Activated CD8-positive, alpha-beta memory T cell treated with anti-CD3 and anti-CD28 coated beads, Interleukin-2, amount 50 U/mL, for 4 hours (primary cell): ENCODE measurements around the gene DMBX1.

Experiments
- DNase-seq: peaks from one replicate; pipeline ENCODE4 v3.0.0-alpha.2; 2020

DMBX1 gene

GRCh38 chr1:46508757-46509156 is 19.1 kb downstream of the DMBX1 start:
- DNase-seq, result no peak

DNA sequence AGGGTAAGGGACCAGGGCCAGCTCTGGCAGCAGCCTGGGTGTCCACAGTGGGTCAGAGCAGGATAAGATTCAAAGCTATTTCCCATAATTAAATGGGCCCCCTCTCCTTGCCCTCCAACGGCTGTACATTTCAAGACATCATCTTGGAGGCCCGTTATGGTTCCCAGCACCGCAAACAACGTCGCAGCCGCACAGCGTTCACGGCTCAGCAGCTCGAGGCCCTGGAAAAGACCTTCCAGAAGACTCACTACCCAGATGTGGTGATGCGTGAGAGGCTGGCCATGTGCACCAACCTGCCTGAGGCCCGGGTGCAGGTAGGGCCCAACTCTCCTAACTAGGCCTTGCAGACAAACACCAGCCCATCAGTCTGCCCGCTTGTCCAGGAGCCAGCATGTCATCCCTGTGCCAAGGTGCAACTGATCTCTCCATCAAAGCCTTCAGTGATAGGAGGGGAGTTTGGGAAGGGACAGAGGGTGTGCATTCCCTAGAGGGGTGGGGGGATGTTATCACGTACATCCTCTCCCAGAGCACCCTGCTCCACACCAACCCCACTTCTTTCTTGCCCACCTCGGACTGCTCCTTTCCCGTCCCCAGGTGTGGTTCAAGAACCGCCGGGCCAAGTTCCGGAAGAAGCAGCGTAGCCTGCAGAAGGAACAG is 20.8 kb downstream of the DMBX1 start:
- DNase-seq, result no peak

DNA sequence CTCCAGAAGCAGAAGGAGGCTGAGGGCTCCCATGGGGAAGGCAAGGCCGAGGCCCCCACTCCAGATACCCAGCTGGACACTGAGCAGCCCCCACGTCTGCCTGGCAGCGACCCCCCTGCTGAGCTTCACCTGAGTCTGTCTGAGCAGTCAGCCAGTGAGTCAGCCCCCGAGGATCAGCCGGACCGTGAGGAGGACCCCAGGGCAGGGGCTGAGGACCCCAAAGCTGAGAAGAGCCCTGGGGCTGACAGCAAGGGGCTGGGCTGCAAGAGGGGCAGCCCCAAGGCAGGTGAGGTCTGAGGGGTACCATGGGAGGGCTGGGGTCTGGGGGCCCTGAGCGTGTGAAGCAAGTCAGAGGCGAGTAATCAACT is 21.3 kb downstream of the DMBX1 start:
- DNase-seq, result no peak

DNA sequence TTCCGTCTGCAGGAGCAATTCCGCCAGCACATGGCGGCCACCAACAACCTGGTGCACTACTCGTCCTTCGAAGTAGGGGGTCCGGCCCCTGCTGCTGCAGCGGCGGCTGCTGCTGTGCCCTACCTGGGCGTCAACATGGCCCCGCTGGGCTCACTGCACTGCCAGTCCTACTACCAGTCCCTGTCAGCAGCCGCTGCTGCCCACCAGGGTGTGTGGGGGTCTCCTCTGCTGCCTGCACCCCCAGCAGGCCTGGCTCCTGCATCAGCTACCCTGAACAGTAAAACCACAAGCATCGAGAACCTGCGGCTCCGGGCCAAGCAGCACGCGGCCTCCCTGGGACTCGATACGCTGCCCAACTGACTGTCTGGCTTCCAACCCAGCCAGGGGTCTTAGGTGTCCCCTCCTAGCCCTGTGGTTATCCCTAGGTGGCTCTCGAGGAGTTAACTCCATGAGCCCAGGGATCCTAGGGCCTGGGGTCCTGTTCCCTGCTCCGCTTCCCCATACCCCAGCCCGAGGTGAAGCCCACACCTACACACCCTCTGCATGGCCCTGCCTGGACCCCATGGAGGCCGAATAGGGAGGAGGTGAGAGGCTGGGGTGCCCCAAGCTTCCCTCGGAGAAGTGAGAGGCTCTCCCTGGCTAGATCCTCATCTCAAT is 22.6 kb downstream of the DMBX1 start:
- no peak for DNase-seq

GRCh38 chr1:46512792-46513190 is 23.2 kb downstream of the DMBX1 start:
- DNase-seq, result no peak

- no peak for DNase-seq
Observed at GRCh38 chr1:46513536-46513935, 23.9 kb downstream of the DMBX1 start.

DNA sequence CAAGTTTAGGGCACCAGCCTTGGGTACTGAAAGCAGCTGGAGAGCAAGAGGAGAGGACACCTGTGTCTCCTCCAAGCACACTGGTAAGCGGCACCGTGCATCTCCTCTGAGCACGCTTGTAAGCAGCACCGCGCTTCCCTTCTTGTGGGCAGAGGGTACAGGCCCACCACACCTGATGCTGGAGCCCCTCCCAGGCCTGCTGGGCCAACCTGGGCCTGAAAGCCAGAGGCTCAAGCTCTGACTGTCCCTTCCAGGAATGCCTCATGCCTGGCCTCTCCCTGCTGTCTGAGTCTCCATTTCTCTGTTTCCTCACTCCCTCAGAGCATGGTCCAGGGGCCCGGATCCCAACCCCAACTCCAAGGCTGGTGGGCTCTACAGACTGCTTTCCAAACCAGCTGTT is 25.9 kb downstream of the DMBX1 start:
- DNase-seq, result no peak

DNA sequence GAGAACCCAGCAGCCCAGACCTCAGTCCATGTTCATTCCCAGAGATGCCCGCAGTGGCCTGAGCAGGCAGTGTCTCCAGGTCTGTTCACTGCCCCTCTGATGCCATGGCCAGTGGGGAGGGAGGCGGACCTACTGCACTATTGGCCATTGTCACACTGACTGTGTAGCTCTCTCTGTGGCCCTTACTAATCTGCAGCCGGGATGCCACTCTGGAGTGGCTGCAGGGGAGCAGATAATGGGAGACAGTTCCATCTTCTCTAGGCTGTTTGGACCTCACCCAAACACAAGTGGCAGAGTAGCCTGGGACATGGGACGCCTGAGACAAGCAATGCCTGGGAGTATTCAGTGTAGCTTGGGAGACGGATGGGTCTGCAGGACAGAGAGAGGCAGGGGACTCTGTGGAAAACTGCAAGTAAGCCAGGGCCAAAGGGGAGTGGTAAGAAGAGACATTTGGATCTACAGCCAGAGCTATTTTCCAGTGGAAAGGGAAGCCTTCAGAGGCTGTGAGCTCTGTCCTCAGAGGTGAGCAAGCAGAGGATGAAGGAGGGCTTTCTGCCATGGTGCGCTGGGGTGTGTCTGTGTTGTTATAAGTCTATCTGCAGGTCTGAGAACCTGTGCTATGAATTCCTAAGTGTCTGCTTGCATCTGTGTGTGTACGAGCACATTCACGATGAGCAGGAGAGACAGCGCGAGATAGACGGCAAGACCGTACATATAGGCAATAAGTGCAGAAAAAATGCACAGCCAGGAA is 26.7 kb downstream of the DMBX1 start:
- no peak for DNase-seq

DNA sequence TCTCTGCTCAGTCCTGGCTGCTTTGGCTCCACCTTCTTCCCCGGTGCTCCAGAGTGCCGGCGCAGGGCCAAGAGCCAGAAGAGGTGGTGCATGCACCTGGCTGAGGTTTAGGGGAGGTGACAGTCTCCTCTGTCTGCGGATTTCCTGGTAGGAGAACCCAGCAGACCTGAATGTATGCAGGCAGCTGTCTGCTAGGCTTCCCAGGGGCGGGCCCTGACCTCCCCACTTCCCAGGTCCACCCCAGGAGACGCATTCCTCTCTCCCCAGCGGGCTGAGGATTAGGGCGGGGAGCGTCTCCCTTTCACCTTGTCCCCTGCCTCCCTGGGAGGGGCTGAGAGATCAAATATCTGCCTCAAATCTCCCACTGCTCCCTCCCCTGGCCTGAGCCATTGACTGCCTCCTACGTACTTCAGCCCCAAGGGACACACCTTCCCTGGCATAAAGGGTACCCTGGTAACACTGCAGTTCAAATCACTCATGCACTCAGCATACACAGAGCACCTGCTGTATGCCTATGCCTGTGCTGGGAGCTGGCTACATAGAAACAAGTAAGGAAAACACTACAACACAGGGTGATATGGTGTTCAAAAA is 27.5 kb downstream of the DMBX1 start:
- DNase-seq, result no peak

DNA sequence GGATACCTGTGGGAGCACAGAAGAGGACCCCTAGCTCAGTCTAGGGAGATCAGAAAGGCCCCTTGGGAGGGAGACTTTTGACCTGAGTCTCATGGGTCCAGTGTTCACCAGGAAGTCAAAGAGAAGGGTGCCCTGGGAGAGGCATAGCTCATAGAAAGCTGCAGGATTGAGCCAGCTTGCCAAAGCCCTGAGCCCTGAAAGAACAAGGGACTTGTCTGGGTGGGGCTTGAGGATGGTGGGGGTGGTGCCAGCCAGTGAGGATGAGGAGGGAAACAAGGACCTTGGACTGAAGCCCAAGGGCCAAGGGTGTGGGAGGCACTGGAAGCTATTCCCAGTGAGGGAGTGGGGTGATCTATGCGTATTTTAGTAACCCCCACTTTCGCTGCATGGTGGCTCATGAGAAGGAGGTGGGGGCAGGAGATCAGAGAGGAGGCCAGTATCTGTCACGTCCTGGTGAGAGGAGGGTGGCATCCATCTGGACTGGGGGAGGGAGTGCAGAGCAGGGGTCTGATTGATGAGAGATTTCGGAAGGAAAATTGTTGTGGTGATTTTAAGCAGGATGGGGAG is 28.4 kb downstream of the DMBX1 start:
- no peak for DNase-seq

GRCh38 chr1:46519209-46519608 is 29.6 kb downstream of the DMBX1 start:
- DNase-seq, result no peak

GRCh38 chr1:46520063-46520911 is 30.7 kb downstream of the DMBX1 start:
- no peak for DNase-seq

- no peak for DNase-seq
Observed at GRCh38 chr1:46521414-46521813, 31.8 kb downstream of the DMBX1 start.

GRCh38 chr1:46522184-46522968 is 32.7 kb downstream of the DMBX1 start:
- no peak for DNase-seq

- no peak for DNase-seq
Observed at GRCh38 chr1:46522969-46523320, 33.3 kb downstream of the DMBX1 start.

DNA sequence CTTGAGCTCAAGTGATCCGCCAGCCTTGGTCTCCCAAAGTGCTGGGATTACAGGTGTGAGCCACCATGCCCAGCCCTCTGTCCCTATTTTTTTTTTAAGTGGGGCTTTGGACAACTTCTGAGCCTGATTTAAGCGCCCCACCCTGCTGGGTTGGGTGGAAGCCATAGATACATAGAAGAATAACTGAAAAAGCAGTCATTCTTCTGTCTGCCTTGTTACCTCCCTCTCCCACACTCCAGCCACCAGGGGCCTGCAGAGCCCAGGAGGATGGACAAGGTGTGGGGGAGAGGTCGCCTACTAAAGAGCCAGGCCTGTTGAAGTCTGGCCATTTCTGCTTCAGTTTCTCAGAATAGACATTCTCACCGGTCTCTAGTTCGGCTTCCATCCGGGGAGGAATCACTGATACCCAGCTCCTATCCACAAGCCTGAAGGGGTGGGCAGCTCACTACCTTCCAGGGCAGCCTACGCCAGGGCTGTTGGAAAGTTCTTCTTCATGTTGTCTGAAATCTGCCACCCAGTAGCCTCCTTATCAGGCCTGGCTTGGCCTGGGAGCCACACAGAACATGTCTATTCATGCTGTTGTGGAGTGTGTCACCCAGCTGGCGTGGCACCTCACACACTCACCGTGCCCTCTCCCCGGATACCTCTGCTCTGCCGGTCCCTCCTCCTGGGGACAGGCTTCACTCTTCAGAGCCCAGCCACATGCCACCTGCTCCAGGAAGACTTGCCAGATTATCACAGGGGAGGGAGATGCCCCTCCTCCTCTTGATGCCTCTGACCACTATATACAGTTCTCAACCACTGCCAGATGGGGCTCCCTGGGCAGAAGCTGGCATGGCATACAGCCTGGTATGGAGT is 34.1 kb downstream of the DMBX1 start:
- no peak for DNase-seq

DNA sequence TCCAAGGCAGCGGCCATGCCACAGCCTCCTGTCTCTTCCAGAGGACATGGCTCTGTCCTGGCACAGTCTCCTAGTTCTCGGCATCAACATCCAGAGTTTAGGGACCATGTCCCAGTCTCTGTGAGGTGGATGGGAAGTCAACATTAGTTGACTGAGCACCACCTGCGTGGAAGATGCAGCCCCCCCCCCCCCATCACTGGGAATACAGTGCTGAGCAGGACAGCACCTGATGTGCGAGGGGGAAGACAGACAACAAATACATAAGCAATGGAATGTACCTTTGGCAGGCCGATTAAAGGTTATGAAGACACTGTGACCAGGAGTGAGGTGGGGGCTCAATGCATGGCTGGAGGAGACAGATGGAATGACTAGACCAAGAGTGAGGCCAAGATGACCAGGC is 35.2 kb downstream of the DMBX1 start:
- no peak for DNase-seq

- no peak for DNase-seq
Observed at GRCh38 chr1:46525253-46525983, 35.8 kb downstream of the DMBX1 start.

- DNase-seq, result no peak
Observed at GRCh38 chr1:46526013-46526690, 36.5 kb downstream of the DMBX1 start.
